Activated CD8-positive, alpha-beta T cell treated with anti-CD3 and anti-CD28 coated beads for 36 hours (primary cell): ENCODE data around the gene OR2J3. TPM values are rescaled to one million over a fixed set of nuclear protein-coding genes. Genes with fewer than 3 reads are reported as not detected.

Experiments
- total RNA-seq, 2 experiments: library from RNA; stranded (reverse); gene quantifications; one replicate each; pipeline ENCODE4 v1.2.3, GENCODE V29; 2021

Gene OR2J3
- total RNA-seq, 2 experiments from 2014 or later = not detected

Other genes with a start within 250 kb of the OR2J3 start
- 10 to 100 TPM; 45.6 to 46.4 TPM for gene TRIM27, start 184.1 kb upstream of the OR2J3 start, total RNA-seq
- gene ZNF311, start 102.7 kb upstream of the OR2J3 start, total RNA-seq = under 1 TPM; 0.31 to 0.43 TPM
- not detected for gene OR2W1, start 62.9 kb upstream of the OR2J3 start, total RNA-seq
- gene OR2B3, start 20.7 kb upstream of the OR2J3 start, total RNA-seq = not detected
- not detected for gene OR2J1, start 8.6 kb upstream of the OR2J3 start, total RNA-seq
- not detected for gene OR2J2, start 62.8 kb downstream of the OR2J3 start, total RNA-seq
- not detected for gene OR14J1, start 193.6 kb downstream of the OR2J3 start, total RNA-seq